ENCODE measurements around the gene FAM110D. TPM values are rescaled to one million over a fixed set of nuclear protein-coding genes. Genes with fewer than 3 reads are reported as not detected.

Gene FAM110D
- polyA plus RNA-seq, 1 experiment = not detected

DNA sequence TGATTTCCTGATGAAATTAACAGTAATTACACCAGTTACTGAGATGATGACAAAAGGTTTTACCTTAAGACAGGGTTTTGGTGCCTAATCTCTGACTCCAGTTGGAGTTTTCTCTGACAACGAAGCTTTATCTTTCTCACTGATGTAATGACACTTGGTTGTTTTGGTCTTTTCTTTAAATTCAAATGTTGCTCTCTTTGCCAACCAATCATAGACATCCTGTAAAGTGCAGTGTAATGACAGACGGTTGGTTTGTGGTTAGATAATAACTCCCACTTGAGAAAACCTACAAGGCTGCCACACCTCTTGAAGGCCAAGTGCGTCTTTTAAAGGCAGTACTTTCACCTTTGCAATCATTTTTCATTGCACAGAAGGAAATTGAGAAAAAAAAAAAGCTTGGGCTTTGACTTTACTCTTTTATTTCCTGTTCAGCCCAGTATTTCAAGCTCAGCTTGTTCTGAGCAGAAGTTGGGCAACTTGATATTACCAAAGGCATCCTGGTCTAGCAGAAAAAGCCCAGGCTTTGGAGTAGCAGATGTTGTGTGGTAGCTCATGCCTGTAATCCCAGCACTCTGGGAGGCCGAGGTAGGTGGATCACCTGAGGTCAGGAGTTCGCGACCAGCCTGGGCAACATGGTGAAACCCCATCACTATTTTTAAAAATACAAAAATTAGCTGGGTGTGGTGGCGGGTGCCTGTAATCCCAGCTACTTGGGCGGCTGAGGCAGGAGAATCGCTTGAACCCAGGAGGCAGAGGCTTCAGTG, 32.4 kb upstream of the FAM110D start:
- H3K36me3 ChIP-seq (ENCODE audit: control insufficient read depth, insufficient read depth, low read length) = no peaks in the 10 kb centered on the region
- H3K27me3 ChIP-seq (ENCODE audit: control insufficient read depth, insufficient read depth, low read length) = peaks cover 5% of the 10 kb centered on the region
- no peak overlapping the region for H3K4me3 ChIP-seq (ENCODE audit: low read depth, low read length)
- no peak for TF ChIP-seq CTCF (IDR thresholded peaks at IDR 0.05; ENCODE audit: insufficient read depth, low read depth, low read length)
- DNase-seq (ENCODE audit: low read depth) = no peak
- ChIA-PET POLR2A (interaction anchor here (0.6 kb wide), 1 partner anchor 132 kb away, joined by 6 read pairs; no protein-coding TSS in a partner anchor), CTCF (interaction anchor here (0.7 to 6.8 kb wide), 6 partner anchors 13 to 108 kb away, joined by 3 to 76 read pairs (median 4); no protein-coding TSS in a partner anchor)

- no peak for DNase-seq (ENCODE audit: low read depth)
- Histone ChIP-seq H3K36me3 (ENCODE audit: control insufficient read depth, insufficient read depth, low read length) (no peaks in the 10 kb centered on the region), H3K27me3 (ENCODE audit: control insufficient read depth, insufficient read depth, low read length) (peaks cover 5% of the 10 kb centered on the region), H3K4me3 (ENCODE audit: low read depth, low read length) (no peak overlapping the region)
- POLR2A ChIA-PET = no interaction called here
- CTCF ChIA-PET = interaction anchor here (1.1 to 6.8 kb wide), 3 partner anchors 14 to 106 kb away, joined by 3 to 76 read pairs (median 6); no protein-coding TSS in a partner anchor
- TF ChIP-seq CTCF (IDR thresholded peaks at IDR 0.05; ENCODE audit: insufficient read depth, low read depth, low read length) = no peak
Measured at GRCh38 chr1:26127235-26128163, 31.4 kb upstream of the FAM110D start.

DNA sequence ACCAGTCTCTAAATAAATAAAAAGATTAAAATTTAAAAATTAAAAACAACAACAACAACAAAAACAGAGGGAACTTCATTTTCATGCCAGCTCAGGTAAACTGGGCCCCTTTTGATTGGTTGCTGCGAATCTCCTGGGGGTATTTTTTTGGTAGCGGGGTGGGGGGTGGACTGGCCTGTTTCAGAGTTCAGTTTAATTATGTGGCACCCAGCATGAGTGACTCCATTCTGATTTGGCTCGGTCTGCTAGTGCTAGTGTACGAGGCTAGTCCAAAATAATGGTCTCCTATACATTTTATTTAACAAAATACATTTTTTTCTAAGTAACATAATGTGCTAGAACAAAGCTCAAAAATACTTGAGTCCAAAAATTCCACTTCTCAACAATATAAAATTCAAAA, 29.1 kb upstream of the FAM110D start:
- H3K27me3 ChIP-seq (ENCODE audit: control insufficient read depth, insufficient read depth, low read length) = peaks cover 5% of the 10 kb centered on the region
- no peak overlapping the region for H3K4me3 ChIP-seq (ENCODE audit: low read depth, low read length)
- H3K36me3 ChIP-seq (ENCODE audit: control insufficient read depth, insufficient read depth, low read length) = no peaks in the 10 kb centered on the region
- CTCF ChIA-PET = interaction anchor here (0.7 to 6.8 kb wide), 6 partner anchors 12 to 234 kb away, joined by 3 to 76 read pairs (median 4); partner anchors contain the start of gene CEP85
- TF ChIP-seq CTCF (IDR thresholded peaks at IDR 0.05; ENCODE audit: insufficient read depth, low read depth, low read length) = no peak
- POLR2A ChIA-PET = no interaction called here
- no peak for DNase-seq (ENCODE audit: low read depth)

DNA sequence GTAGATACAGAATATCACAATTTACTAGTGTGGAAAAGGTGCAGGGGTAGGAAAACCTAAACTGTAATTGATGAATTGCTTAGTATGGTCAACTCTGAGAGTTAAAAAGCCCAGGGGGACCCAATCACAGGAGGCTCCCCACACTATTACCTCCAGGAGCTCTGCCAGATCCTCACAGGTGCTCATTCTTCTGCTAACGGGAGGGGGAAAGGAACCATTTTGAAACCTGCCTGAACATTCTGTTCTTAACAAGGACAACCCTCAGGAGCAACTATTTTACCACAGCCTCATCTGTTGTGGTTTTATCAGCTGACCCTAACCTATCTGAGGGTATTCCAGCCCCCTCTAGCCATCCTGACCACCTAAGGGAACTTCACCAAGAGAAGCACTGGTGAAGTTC, 28.2 kb upstream of the FAM110D start:
- H3K4me3 ChIP-seq (ENCODE audit: low read depth, low read length) = no peak overlapping the region
- CTCF ChIA-PET = interaction anchor here (0.6 to 6.8 kb wide), 2 partner anchors 11 to 24 kb away, joined by 3 to 76 read pairs; no protein-coding TSS in a partner anchor
- POLR2A ChIA-PET = no interaction called here
- no peaks in the 10 kb centered on the region for H3K36me3 ChIP-seq (ENCODE audit: control insufficient read depth, insufficient read depth, low read length)
- TF ChIP-seq CTCF (IDR thresholded peaks at IDR 0.05; ENCODE audit: insufficient read depth, low read depth, low read length) = no peak
- peaks cover 5% of the 10 kb centered on the region for H3K27me3 ChIP-seq (ENCODE audit: control insufficient read depth, insufficient read depth, low read length)
- DNase-seq (ENCODE audit: low read depth) = no peak
